GM10266 (cell line): ENCODE measurements around the gene ERN2.

Source experiments
- DNase-seq: peaks from one replicate; pipeline ENCODE4 v3.0.0; 2012; ENCODE audit errors: extremely low spot score
- TF ChIP-seq, protein P1 (sequence below): IDR thresholded peaks from 2 replicates; pipeline ENCODE4 v1.5.1; 2012; ENCODE audit warnings: mild to moderate bottlenecking, low read depth; ENCODE audit not compliant: control insufficient read depth, insufficient read depth; ENCODE audit errors: missing control alignments

Gene ERN2

GRCh38 chr16:23670137-23670776, 42.8 kb downstream of the ERN2 start:
- TF ChIP-seq, protein P1, sequence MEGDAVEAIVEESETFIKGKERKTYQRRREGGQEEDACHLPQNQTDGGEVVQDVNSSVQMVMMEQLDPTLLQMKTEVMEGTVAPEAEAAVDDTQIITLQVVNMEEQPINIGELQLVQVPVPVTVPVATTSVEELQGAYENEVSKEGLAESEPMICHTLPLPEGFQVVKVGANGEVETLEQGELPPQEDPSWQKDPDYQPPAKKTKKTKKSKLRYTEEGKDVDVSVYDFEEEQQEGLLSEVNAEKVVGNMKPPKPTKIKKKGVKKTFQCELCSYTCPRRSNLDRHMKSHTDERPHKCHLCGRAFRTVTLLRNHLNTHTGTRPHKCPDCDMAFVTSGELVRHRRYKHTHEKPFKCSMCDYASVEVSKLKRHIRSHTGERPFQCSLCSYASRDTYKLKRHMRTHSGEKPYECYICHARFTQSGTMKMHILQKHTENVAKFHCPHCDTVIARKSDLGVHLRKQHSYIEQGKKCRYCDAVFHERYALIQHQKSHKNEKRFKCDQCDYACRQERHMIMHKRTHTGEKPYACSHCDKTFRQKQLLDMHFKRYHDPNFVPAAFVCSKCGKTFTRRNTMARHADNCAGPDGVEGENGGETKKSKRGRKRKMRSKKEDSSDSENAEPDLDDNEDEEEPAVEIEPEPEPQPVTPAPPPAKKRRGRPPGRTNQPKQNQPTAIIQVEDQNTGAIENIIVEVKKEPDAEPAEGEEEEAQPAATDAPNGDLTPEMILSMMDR, result no peak
- peak; percentile 72 for DNase-seq

- DNase-seq, result no peak
- TF ChIP-seq, protein P1, result no peak
Observed at GRCh38 chr16:23668873-23669272, 44.1 kb downstream of the ERN2 start.

DNA sequence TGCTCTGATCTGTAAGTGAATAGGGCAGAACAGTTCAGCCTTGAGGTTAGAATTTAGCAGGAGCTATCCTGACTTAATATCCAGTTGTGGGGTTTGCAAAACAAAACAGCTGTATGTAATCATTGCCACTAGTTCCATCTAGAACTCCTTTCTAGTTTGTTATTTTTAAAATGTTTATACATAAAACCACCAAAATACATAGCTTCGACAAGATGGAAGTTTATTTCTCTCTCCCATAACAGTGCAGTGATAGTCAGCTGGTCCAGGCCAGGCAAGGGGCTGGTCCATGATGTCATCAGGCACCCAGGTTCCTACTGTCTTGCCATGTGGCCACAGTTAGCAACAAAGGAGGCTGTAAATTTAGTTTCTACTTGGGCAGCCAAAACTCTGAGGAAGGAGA, 44.8 kb downstream of the ERN2 start:
- TF ChIP-seq, protein P1, result no peak

DNA sequence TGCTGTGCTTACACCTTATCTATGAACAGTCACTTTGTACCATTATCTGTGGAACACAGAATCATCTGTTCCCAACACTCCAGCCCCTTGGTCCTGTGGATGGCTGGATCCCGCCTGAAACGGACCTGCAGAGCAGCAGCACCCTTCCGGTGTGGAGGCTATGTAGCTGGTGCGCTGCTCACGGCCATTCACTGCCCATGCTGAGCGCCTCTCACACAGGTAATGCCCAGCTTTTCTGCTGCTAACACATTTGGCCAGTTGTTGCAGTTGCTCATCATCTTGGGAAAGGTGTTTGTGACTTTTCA, 45.7 kb downstream of the ERN2 start:
- TF ChIP-seq, protein P1, result no peak
- DNase-seq, result no peak

More for the DNA sequence above, 44.8 kb downstream of the ERN2 start:
- DNase-seq, result no peak

DNA sequence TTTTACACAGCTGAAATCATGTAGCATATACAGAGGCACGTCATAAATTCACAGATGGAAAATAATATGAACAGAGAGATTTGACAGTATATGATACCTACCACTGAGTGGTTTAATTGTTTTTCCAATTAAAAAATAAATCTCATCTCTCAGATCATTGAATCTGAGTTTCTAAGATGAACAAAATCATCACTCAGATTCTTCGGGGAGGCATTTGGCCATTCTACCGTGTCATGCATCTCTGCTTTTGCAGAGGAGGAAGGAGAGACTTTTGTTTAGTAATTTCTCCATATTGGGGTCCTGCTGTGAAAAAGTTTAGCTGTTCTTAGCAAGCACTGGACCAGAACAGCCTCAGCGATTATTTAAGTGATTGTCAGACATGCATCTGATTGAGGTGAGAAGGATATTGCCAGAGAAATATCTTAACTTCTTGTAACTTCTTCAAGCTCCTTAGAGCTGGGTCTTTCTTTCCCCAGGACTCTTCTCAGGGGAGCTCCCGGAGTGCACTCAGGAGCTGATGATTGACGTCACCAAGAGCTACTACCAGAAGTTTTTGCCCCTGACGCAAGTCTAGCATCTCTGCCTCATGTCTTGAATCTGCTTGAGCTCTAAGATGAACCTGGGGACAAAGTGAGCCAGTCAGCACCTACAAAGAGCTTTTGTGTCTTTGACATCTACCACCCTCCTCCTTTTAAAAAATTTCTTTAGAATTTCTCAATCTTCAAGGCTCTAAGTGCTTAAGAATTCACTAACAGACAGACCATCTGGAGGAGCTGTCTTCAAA, 46.3 kb downstream of the ERN2 start:
- TF ChIP-seq, protein P1, result no peak
- DNase-seq, result no peak

DNA sequence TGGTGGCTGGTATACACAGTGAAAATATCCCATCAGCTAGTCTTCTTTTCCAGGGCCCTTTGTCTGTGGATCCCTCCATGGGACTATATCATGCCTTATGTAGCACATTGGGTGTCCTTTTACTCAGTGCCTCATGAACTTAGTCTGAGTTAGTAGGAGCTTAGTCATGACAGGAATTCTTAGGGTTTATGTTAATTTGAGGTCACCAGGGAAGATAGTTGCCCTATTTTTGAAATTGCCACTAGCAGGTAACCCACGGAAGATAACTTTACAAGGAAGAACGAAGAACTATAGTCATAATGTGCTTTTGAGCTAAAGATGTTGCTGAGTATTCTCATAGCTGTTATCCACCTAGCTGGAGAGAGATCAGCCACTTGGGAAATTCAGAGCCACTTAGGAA, 49.1 kb downstream of the ERN2 start:
- TF ChIP-seq, protein P1, result no peak

GRCh38 chr16:23651943-23652468, 61.0 kb downstream of the ERN2 start:
- DNase-seq, result no peak
- TF ChIP-seq, protein P1, result no peak

More for the DNA sequence above, 49.1 kb downstream of the ERN2 start:
- no peak for DNase-seq
